Natural killer cell treated with Interleukin-12 subunit alpha and Interleukin-12 subunit beta and Interleukin-15 and Interleukin-18, amount 100 ng/mL, for 72 hours (primary cell): ENCODE results near the gene PLXNB2. TPM values are rescaled to one million over a fixed set of nuclear protein-coding genes. Genes with fewer than 3 reads are reported as not detected.

Source experiments
- ATAC-seq, 2 donors: fragments of 150-1000 bp; cut with Tn5 transposase in 1 of 2; sonication (Bioruptor Pico), chemical (Tn5 transposase) in 1 of 2; 2 replicates each; pipeline ENCODE4 v1.10.0; 2021
- DNase-seq: peaks from one replicate; pipeline ENCODE4 v3.0.0; 2022; ENCODE audit warnings: low spot score
- H3K27ac Mint-ChIP-seq, 2 donors: 1 replicate in 1 of 2; 2 replicates in 1 of 2; pipeline ENCODE4 v1.8.0; 2022; ENCODE audit warnings: mixed read lengths in 2 of 2, mild to moderate bottlenecking in 1 of 2, moderate library complexity in 1 of 2
- H3K27me3 Mint-ChIP-seq, 2 donors: 1 replicate in 1 of 2; 2 replicates in 1 of 2; pipeline ENCODE4 v1.8.0; 2022; ENCODE audit warnings: mixed read lengths in 2 of 2
- H3K36me3 Mint-ChIP-seq: one replicate; pipeline ENCODE4 v1.8.0; 2022; ENCODE audit warnings: mixed read lengths
- H3K4me1 Mint-ChIP-seq, 2 donors: 1 replicate in 1 of 2; 2 replicates in 1 of 2; pipeline ENCODE4 v1.8.0; 2022; ENCODE audit warnings: low read depth in 2 of 2, mixed read lengths in 2 of 2, mild to moderate bottlenecking in 1 of 2
- H3K4me3 Mint-ChIP-seq: one replicate; pipeline ENCODE4 v1.8.0; 2022; ENCODE audit warnings: mixed read lengths
- H3K9me3 Mint-ChIP-seq: 2 replicates; pipeline ENCODE4 v1.8.0; 2022; ENCODE audit warnings: mixed read lengths
- total RNA-seq, 2 donors: library from RNA; stranded (reverse); gene quantifications; one replicate each; pipeline ENCODE4 v1.2.3, GENCODE V29; 2022

The PLXNB2 gene
- total RNA-seq, 2 donors from 2014 or later: 4.4 to 5.5 TPM

DNA sequence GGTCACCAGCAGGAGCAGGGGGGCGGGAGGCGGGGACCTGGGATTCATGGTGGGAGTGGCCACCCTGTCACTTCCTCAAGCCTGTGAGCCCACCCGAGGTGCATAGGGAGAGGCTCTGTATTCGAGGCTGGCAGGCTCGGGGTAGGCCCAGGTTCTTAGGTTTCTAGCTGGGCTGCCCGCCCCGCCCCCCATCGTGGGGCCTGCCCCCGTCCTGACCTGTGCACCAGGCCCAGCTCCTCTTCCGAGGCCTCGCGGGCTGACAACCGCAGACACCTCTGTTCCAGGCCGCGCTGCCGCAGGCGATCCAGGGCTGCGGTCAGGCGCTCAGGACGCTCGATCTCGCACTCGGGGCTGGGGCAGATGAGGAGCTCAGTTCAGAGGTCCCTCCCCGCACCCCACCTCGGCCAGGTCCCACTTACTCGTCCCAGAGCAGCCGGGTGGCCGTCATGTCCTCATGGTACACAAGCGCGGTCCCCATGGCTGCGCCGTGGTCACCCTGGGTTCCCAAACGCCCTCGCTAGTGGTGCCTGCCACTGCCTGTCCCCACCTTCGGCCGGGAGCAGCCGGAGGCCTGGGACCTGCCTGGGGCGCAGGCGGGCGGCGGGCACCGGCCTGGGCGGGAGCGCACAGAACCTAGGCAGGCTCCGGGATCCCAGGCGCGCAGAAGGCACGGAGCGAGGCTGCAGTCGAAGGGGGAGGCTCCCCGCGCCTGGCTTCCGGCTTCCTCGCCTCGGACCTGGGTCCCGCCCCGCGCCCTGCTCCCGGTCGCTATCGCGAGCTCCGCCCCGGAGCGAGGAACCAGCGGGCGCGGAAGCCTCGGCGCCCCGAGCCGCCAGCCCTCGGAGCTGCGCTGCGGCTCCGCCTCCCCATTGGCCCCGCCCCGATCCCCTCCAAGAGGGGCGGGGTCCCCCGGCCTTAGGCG lies 56.6 kb downstream of the PLXNB2 start, which contains the start of gene HDAC10:
HDAC10 (minus strand) TSS at position 711 of the 922 bp plus-strand sequence; CDS start at position 478, 233 bp downstream.
- no peaks in the 10 kb centered on the region for H3K9me3 Mint-ChIP-seq
- DNase-seq: peak; percentile 91
- no peaks in the 10 kb centered on the region for H3K36me3 Mint-ChIP-seq
- H3K27me3 Mint-ChIP-seq: no peaks in the 10 kb centered on the region
- peak; percentile 88 to 91 for ATAC-seq
- peaks cover 14 to 16% of the 10 kb centered on the region in 2 donors for H3K4me1 Mint-ChIP-seq
- no peak within 1 kb of the TSS for H3K27ac Mint-ChIP-seq
- peak within 1 kb of the TSS; percentile 78 for H3K4me3 Mint-ChIP-seq

DNA sequence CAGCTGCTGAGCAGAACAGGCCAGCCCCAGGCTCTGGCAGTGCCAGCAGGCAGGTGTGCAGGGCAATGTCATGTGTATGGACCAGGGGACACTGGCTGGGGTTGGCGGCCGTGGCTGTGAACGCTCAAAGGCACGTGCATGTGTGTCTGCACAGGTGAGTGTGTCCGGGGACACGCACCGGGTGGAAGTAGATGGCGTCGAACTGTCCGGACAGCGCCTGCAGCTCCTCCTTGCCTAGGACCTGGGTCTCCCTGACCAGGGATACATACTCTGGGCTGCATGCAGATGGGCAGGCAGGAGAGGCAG lies 57.2 kb downstream of the PLXNB2 start:
- Mint-ChIP-seq H3K36me3 (peaks cover under 1% of the 10 kb centered on the region), H3K4me3 (peak overlapping the region; percentile 78), H3K9me3 (no peaks in the 10 kb centered on the region), H3K27me3 (no peaks in the 10 kb centered on the region), H3K4me1 (peaks cover 14 to 17% of the 10 kb centered on the region in 2 donors), H3K27ac (no peak overlapping the region)
- no peak for DNase-seq
- ATAC-seq: no peak

- ATAC-seq (no peak), DNase-seq (no peak)
- Mint-ChIP-seq H3K9me3 (no peaks in the 10 kb centered on the region), H3K27me3 (no peaks in the 10 kb centered on the region), H3K36me3 (peaks cover 6% of the 10 kb centered on the region), H3K27ac (no peak overlapping the region), H3K4me1 (peaks cover 18 to 22% of the 10 kb centered on the region in 2 donors), H3K4me3 (peak overlapping the region; percentile 78)
Observed at GRCh38 chr22:50249341-50250248, 57.9 kb downstream of the PLXNB2 start.

DNA sequence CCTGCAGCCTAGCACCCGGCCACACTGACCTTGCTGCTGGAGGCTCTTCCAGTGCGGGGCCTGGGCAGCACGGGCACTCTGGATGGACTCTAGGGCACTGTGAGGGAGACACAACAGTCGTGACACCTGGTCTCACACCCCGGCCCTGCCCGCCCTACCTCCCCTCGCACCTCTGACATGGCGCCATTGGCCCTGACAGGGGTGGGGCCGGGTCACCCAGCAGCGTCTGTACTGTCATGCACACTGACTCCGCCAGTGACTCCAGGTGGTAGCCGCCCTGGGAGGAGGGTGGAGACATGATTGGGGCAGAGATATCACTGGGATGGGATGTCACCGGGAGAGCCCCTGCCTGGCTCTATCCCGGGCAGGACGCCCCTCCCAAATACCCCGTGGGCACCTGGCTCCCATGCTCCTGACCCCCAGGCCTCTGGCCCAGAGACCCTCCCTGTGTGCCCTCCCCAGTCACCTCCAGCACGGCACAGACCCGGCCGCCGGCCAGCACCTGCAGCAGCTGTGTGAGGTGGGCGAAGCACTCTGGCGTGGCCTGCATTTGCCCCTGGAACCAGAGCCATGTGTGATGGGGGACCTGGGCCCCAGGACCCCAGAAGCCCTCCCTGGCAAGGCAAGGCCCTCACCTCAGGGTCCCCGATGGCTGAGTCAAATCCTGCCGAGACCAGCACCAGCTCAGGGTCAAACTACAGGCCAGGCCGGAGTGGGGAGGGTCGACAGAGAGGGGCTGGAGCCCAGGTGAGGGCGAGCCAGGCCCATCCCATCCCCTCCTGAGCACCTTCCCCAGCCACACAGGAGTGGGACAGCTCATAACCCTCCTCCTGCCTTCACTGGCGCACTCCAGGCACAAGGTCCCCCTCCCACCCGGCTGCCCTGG lies 59.0 kb downstream of the PLXNB2 start:
- ATAC-seq: no peak
- Mint-ChIP-seq H3K27me3 (no peaks in the 10 kb centered on the region), H3K27ac (peak overlapping the region in 1 of 2 donors; percentile 51), H3K36me3 (peaks cover 6% of the 10 kb centered on the region), H3K9me3 (no peaks in the 10 kb centered on the region), H3K4me3 (no peak overlapping the region), H3K4me1 (peaks cover 22 to 25% of the 10 kb centered on the region in 2 donors)
- no peak for DNase-seq

DNA sequence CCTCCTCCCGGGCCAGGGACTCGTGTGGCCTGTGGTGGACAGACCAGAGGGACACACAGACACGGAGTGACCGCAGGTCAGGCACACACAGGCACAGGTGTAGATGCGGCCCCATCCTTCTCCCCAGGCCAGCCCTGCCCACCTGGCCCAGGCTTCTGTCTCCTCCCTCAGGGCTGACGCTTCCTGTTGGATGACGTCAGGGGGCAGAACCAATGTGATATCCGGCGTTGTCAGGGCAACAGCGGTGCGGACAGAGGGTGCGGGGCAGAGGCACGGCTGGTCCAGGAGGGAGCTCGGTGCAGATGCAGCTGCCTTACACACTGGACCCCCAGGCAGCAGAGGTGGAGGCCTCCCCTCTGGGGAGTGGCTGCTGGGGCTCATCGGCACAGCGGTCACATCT lies 59.7 kb downstream of the PLXNB2 start:
- Mint-ChIP-seq H3K9me3 (no peaks in the 10 kb centered on the region), H3K36me3 (peaks cover 6% of the 10 kb centered on the region), H3K27me3 (no peaks in the 10 kb centered on the region), H3K4me1 (peaks cover 22 to 25% of the 10 kb centered on the region in 2 donors), H3K27ac (peak overlapping the region in 1 of 2 donors; percentile 51), H3K4me3 (peak overlapping the region; percentile 48)
- ATAC-seq: no peak
- no peak for DNase-seq

DNA sequence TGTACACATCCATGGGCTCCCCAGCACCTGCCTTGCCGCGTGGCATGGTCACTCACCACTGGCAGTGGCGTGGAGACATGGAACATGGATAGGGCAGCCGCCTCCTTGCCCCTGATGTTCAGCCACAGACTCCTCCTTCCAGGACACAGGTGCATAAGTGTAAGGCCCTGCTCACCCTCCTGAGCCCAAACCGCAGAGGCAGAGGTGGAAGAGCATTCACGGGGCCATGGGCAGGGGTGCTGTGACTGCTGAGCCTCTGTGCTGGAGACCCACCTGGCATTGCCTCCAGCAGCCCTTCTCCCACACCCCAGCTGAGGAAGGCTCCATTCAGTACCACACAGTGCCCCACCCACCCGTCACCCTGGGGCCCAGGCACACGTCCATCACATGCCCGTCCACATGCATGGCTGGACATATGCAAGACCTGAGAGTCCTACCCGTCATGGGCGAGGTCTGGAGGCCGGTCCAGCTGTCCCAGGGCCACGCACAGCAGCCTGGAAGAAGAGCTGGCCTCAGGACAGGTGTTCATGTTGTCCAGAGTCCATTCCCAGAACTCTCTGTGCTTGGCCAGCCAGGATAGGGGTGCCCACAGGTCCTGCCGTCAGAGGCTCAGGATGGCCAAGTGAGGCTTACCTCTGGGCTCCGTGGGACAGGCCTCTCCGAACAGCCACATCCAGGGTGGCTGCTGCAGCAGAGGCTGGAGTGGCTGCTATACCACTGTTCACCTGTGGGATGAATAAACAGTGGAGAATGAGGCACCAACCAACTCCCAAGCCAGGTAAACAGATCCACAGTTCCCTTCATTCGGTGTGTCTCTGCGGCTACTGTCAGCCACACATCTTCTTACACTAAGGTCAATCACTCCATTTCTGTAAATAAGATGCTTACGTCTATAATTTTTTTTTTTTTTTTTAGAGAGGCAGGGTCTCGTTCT lies 60.9 kb downstream of the PLXNB2 start:
- DNase-seq: no peak
- peaks cover 25 to 34% of the 10 kb centered on the region in 2 donors for H3K4me1 Mint-ChIP-seq
- peak overlapping the region; percentile 43 to 51 for H3K27ac Mint-ChIP-seq
- ATAC-seq: no peak
- H3K9me3 Mint-ChIP-seq: no peaks in the 10 kb centered on the region
- H3K4me3 Mint-ChIP-seq: peak overlapping the region; percentile 50
- peaks cover 6% of the 10 kb centered on the region for H3K36me3 Mint-ChIP-seq
- H3K27me3 Mint-ChIP-seq: no peaks in the 10 kb centered on the region

GRCh38 chr22:50245214-50246072 lies 62.0 kb downstream of the PLXNB2 start:
- Mint-ChIP-seq H3K27ac (peak overlapping the region; percentile 94), H3K36me3 (peaks cover 6% of the 10 kb centered on the region), H3K4me1 (peaks cover 31 to 38% of the 10 kb centered on the region in 2 donors), H3K9me3 (no peaks in the 10 kb centered on the region), H3K4me3 (peak overlapping the region; percentile 98), H3K27me3 (no peaks in the 10 kb centered on the region)
- DNase-seq: no peak
- no peak for ATAC-seq

- Mint-ChIP-seq H3K4me3 (peak within 1 kb of the TSS; percentile 98), H3K27me3 (no peaks in the 10 kb centered on the region), H3K4me1 (peaks cover 26 to 35% of the 10 kb centered on the region in 2 donors), H3K27ac (peak within 1 kb of the TSS; percentile 94), H3K36me3 (peaks cover 6% of the 10 kb centered on the region), H3K9me3 (no peaks in the 10 kb centered on the region)
- DNase-seq (peak; percentile 95), ATAC-seq (peak; percentile 94 to 95)
Observed at GRCh38 chr22:50244420-50245213, 62.8 kb downstream of the PLXNB2 start, which contains the start of gene TUBGCP6. TUBGCP6 (minus strand) TSS chr22:50245023; CDS start chr22:50244459, 564 bp downstream.

- peak overlapping the region; percentile 94 for H3K27ac Mint-ChIP-seq
- peaks cover 26 to 35% of the 10 kb centered on the region in 2 donors for H3K4me1 Mint-ChIP-seq
- DNase-seq: no peak
- peak overlapping the region; percentile 98 for H3K4me3 Mint-ChIP-seq
- peaks cover 6% of the 10 kb centered on the region for H3K36me3 Mint-ChIP-seq
- H3K27me3 Mint-ChIP-seq: no peaks in the 10 kb centered on the region
- no peak for ATAC-seq
- H3K9me3 Mint-ChIP-seq: no peaks in the 10 kb centered on the region
Observed at GRCh38 chr22:50243685-50244419, 63.6 kb downstream of the PLXNB2 start.

DNA sequence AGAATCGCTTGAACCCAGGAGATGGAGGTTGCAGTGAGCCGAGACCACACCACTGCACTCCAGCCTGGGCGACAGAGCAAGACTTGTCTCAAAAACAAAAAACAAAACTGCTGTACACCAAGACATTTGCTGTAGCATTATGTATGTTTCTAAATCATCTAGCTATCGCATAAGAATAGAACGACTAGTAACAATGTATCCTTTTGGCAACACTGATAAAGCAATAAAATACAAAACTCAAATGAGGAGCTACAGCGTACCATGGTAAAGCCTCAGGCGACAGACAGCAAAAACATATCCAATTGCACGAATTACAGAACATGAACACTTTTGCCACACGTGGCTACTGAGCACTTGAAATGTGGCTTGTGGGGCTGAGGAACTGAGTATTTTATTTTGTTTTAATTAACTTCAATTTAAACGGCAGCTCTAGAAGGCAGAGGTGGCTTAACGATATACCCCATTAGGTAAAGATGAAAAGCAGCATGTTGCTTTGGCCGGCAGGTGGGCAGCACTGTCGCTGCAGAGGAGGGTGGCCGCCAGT lies 65.0 kb downstream of the PLXNB2 start:
- Mint-ChIP-seq H3K27ac (peak overlapping the region; percentile 94), H3K27me3 (no peaks in the 10 kb centered on the region), H3K4me1 (peaks cover 20 to 34% of the 10 kb centered on the region in 2 donors), H3K36me3 (peaks cover 6% of the 10 kb centered on the region), H3K9me3 (no peaks in the 10 kb centered on the region), H3K4me3 (peak overlapping the region; percentile 98)
- DNase-seq (no peak), ATAC-seq (no peak)
